GM18867 (cell line): ENCODE data around the gene DYNLT5.

ENCODE experiments used
- ATAC-seq: cut with Tn5 transposase; IDR thresholded peaks from one replicate; pipeline ENCODE4 v1.9.1; 2021; ENCODE audit warnings: mild to moderate bottlenecking, moderate library complexity; ENCODE audit not compliant: unreplicated experiment

The DYNLT5 gene

DNA sequence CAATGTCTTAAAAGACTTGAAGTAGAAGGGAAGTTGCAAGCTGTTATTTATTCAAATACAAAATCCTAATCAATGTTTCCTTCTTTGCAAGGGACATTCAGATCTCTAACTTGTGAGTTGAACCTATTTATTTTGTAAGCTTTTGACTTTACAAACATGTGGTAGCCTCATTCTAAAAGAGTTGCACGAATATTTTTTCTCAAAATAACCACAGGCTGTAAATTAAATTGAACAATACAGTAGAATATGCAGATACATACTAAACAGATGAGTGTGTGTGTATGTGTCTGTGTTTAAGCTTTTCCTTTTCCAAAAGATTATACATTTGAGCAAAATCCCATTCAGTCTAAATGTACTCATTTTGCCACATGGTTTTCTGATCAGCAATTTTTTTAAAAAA is 4.8 kb upstream of the DYNLT5 start:
- ATAC-seq, result no peak

DNA sequence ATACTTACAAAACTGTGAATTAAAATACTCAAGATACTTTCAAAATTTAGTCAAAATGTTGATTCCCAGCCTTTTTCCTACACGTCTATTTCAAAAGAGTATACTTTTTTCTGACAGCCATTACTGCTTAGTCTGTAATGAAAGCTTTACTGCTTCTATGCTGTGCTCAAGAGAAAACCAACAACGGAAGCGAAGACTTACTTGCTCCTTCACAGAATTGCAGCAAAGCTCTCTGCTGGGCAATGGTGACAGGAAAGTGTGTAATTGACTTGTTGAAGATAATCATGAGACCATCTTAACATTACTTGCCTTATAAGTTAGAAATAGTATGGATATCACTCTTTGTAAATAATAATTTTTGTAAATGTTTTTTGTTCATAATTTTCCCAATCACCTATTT is 1.7 kb upstream of the DYNLT5 start:
- no peak for ATAC-seq

GRCh38 chr1:66751160-66751559 is 1.1 kb upstream of the DYNLT5 start:
- no peak for ATAC-seq

- ATAC-seq, result no peak
Measured at GRCh38 chr1:66752671-66753371, 562 bp downstream of the DYNLT5 start.

DNA sequence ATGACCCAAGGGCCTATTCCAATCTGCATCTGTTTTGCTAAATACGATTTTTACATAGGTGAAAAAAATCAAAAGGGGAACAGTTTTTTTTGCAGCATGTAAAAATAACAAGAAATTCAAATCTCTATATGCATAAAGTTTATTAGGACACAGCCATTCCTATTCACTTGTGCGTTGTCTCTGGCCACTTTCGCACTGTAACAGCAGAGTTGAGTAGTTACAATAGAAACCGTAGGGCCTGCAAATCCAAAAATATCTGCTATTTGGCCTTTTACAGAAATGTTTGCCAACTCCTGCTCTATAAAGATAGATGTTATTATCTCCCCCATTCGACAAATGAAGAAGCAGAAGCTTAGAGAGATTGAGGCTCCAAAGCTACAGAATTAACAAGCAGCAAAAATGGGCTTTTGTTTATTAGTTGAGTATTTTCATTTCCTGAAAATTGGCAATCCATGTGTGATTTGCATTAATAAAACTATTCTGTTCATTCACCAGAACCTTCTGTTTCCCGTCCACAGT is 5.5 kb downstream of the DYNLT5 start:
- no peak for ATAC-seq

- peak; percentile 100 for ATAC-seq
Measured at GRCh38 chr1:66758241-66758755, 6.0 kb downstream of the DYNLT5 start.

- ATAC-seq, result no peak
Measured at GRCh38 chr1:66760506-66760905, 8.2 kb downstream of the DYNLT5 start.

- ATAC-seq, result no peak
Measured at GRCh38 chr1:66761221-66761620, 9.0 kb downstream of the DYNLT5 start.

GRCh38 chr1:66764994-66765578 is 12.8 kb downstream of the DYNLT5 start:
- ATAC-seq, result peak; percentile 77

DNA sequence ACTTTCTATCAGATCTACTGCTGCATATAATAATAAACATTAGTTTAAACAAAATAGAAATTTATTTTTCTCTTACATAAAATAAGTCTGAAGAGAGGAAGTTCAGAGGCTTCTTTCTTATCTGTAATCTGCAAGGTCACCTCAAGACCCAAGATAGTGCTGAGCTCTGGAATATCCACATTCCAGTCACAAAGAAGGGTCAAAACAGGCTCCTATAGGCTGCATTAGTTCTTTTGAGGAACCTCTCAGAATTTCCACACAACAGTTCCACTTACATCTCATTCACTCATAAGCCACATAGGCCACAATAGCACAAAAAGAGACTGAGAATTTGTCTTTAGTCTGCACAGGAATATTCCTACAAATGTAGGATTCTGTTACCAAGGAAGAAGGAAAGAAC is 15.4 kb downstream of the DYNLT5 start:
- ATAC-seq, result no peak

GRCh38 chr1:66768965-66769364 is 16.7 kb downstream of the DYNLT5 start:
- ATAC-seq, result no peak

- no peak for ATAC-seq
Measured at GRCh38 chr1:66769512-66770229, 17.4 kb downstream of the DYNLT5 start.

DNA sequence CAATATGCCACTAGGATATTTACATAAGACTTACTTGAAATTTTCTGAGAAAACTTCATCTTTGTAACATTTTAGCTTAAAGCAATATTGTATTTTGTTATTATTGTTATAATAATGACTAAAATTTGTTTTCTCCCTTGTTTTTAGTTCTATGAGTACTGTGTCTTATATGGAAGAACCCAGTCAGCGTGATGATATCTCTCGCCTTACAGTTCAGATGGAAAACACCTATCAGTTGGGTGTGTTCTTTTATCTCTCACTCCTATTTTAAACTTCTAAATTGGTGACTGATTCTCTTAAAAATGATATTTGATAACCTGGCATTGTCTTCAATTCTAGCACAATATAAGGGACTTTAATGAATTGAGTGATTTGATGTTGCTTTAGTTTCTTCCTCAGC is 18.0 kb downstream of the DYNLT5 start:
- ATAC-seq, result no peak

DNA sequence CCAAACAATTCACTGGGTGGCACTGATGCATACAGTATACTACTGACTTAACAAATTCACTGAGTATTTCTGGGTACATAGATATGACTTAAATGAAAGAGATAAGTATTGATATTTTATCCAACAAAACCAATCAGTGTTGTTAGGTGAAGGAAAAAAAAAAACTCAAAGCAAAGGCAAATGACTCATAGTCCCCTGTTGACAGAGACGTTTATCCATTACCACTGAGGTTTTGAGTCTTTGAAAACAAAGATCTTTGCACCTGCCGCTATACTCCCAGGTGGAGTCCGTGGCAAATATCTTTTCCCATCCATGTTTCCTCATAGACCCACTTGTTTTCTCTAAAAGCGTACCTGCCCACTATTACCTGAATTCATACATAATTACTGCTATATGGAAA is 18.4 kb downstream of the DYNLT5 start:
- ATAC-seq, result no peak

GRCh38 chr1:66773227-66773626 is 21.0 kb downstream of the DYNLT5 start:
- ATAC-seq, result no peak

GRCh38 chr1:66774438-66774837 is 22.2 kb downstream of the DYNLT5 start:
- no peak for ATAC-seq

DNA sequence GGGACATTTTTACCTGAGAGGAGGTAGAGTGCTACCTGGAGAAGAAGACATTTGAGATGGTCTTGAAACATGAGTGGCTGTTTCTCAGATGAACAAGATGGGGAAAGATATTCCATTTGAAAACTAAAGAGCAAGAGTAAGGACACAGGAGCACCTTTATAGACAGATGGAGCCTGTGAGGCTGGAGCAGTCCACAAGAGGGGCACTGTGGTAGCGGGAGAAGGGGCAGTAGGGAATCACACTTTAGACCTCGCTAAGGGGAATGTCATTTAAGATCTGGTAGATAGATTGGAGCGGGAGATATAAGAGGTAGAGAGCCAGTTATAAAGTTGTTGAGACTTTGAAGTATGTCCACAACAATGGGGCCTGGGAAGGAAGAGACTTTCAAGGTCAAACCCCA is 23.4 kb downstream of the DYNLT5 start:
- ATAC-seq, result no peak

GRCh38 chr1:66777831-66778230 is 25.6 kb downstream of the DYNLT5 start:
- no peak for ATAC-seq

DNA sequence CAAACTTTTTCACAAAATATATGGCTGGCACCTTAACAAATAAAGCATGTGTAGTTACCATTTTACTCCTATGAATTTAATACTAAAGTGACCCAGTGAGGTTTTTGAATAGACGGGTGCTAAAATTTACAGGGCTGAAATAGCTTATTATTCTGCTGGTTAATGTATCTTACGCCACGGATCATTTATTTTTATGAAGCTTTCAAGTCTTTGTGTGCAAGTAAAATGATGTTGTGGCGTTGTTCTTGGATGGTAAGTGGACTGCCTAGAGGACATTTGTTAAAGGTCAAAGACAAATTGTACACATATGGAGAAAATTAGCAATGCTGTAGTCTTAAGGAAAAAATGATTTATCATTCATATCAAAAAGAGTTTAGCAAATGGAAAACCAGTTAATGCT is 26.0 kb downstream of the DYNLT5 start:
- ATAC-seq, result no peak

- ATAC-seq, result no peak
Measured at GRCh38 chr1:66778969-66779368, 26.7 kb downstream of the DYNLT5 start.

DNA sequence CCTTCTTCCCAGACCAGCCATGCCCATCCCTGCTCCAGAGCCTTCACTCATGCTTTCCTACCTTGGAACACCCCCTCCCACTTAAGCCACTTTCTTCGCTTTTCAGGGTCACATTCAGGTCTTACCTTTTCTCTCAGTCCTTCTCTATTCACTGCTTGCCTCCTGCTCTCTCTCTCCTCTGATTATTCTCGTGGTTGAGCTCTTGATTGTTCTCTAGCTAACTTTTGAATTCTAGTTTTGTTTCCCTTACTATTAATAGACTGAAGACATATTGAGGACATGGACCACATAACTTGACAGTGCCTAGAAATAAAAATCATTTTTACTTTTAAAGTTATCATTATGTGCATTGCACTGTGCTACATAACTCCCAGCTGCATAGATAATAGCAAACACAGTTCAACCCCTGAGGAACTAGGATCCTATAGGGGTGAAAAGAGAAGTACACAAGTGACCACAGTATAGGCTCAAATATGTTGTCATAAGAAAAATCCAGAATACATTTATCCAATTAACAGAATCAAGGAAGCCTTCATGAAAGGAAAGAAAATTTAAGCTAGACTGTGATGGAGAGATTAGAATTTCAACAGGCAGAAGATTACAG is 27.3 kb downstream of the DYNLT5 start:
- no peak for ATAC-seq
